ENCODE data around the gene RIMBP3C. TPM values are rescaled to one million over a fixed set of nuclear protein-coding genes. Genes with fewer than 3 reads are reported as not detected.

The RIMBP3C gene
- polyA plus RNA-seq, 1 donor from 2014 or later: 0.07 TPM

GRCh38 chr22:21568347-21569075 is 17.2 kb upstream of the RIMBP3C start:
- Histone ChIP-seq H3K9me3 (ENCODE audit: low read length) (no peaks in the 10 kb centered on the region), H3K27me3 (ENCODE audit: insufficient read depth, low read depth, low read length) (no peaks in the 10 kb centered on the region), H3F3A (ENCODE audit: insufficient read depth, low read length, poor library complexity, severe bottlenecking) (no peaks in the 10 kb centered on the region), H3K9me2 (ENCODE audit: insufficient read depth, low read length) (no peaks in the 10 kb centered on the region), H3K36me3 (ENCODE audit: insufficient read depth, low read length) (no peaks in the 10 kb centered on the region), H3K27ac (ENCODE audit: low read length) (peak overlapping the region; percentile 77), H4K20me1 (ENCODE audit: insufficient read depth) (peaks cover 13% of the 10 kb centered on the region), H3K9ac (ENCODE audit: low read length) (peak overlapping the region; percentile 94), H2AFZ (ENCODE audit: low read depth, low read length) (peak overlapping the region; percentile 69), H3K4me3 (ENCODE audit: low read length) (peak overlapping the region; percentile 70), H3K4me2 (ENCODE audit: low read length) (peak overlapping the region; percentile 87), H3K79me2 (replicated peaks; ENCODE audit: insufficient read depth, low read length) (peaks cover 58% of the 10 kb centered on the region)
- TF ChIP-seq CTCF (IDR thresholded peaks at IDR 0.05; ENCODE audit: poor library complexity, severe bottlenecking): no peak
- no peak for TF ChIP-seq EZH2 (IDR thresholded peaks at IDR 0.05; ENCODE audit: borderline replicate concordance, insufficient read depth, low read length, poor library complexity, severe bottlenecking)
- TF ChIP-seq MXI1 (conservative IDR thresholded peaks at IDR 0.05; ENCODE audit: poor library complexity, severe bottlenecking): no peak
- TF ChIP-seq EP300 (conservative IDR thresholded peaks at IDR 0.05; ENCODE audit: poor library complexity, severe bottlenecking): no peak
- no peak for TF ChIP-seq RAD21 (conservative IDR thresholded peaks at IDR 0.05)
- no peak for TF ChIP-seq REST (IDR thresholded peaks at IDR 0.05; ENCODE audit: borderline replicate concordance)
- TF ChIP-seq SMC3 (conservative IDR thresholded peaks at IDR 0.05; ENCODE audit: poor library complexity): no peak
- TF ChIP-seq POLR2AphosphoS5 (IDR thresholded peaks at IDR 0.05): no peak
- no peak for TF ChIP-seq TAF1 (IDR thresholded peaks at IDR 0.05; ENCODE audit: low read depth)

- Histone ChIP-seq H3K9ac (ENCODE audit: low read length) (peak within 1 kb of the TSS; percentile 94), H3K27ac (ENCODE audit: low read length) (peak within 1 kb of the TSS; percentile 77), H3K36me3 (ENCODE audit: insufficient read depth, low read length) (no peaks in the 10 kb centered on the region), H4K20me1 (ENCODE audit: insufficient read depth) (peaks cover 6% of the 10 kb centered on the region), H3K4me2 (ENCODE audit: low read length) (peak within 1 kb of the TSS; percentile 87), H3K9me2 (ENCODE audit: insufficient read depth, low read length) (no peaks in the 10 kb centered on the region), H2AFZ (ENCODE audit: low read depth, low read length) (peak within 1 kb of the TSS; percentile 69), H3K27me3 (ENCODE audit: insufficient read depth, low read depth, low read length) (no peaks in the 10 kb centered on the region), H3K9me3 (ENCODE audit: low read length) (no peaks in the 10 kb centered on the region), H3K79me2 (replicated peaks; ENCODE audit: insufficient read depth, low read length) (peaks cover 50% of the 10 kb centered on the region), H3K4me3 (ENCODE audit: low read length) (peak within 1 kb of the TSS; percentile 70), H3F3A (ENCODE audit: insufficient read depth, low read length, poor library complexity, severe bottlenecking) (no peaks in the 10 kb centered on the region)
- TF ChIP-seq EP300 (conservative IDR thresholded peaks at IDR 0.05; ENCODE audit: poor library complexity, severe bottlenecking): no peak
- peak; percentile 95 for TF ChIP-seq TAF1 (IDR thresholded peaks at IDR 0.05; ENCODE audit: low read depth)
- no peak for TF ChIP-seq CTCF (IDR thresholded peaks at IDR 0.05; ENCODE audit: poor library complexity, severe bottlenecking)
- TF ChIP-seq RAD21 (conservative IDR thresholded peaks at IDR 0.05): no peak
- no peak for TF ChIP-seq EZH2 (IDR thresholded peaks at IDR 0.05; ENCODE audit: borderline replicate concordance, insufficient read depth, low read length, poor library complexity, severe bottlenecking)
- peak; percentile 95 for TF ChIP-seq POLR2AphosphoS5 (IDR thresholded peaks at IDR 0.05)
- TF ChIP-seq SMC3 (conservative IDR thresholded peaks at IDR 0.05; ENCODE audit: poor library complexity): no peak
- peak; percentile 92 for TF ChIP-seq REST (IDR thresholded peaks at IDR 0.05; ENCODE audit: borderline replicate concordance)
- peak; percentile 70 for TF ChIP-seq MXI1 (conservative IDR thresholded peaks at IDR 0.05; ENCODE audit: poor library complexity, severe bottlenecking)
Observed at GRCh38 chr22:21567456-21568346, 16.4 kb upstream of the RIMBP3C start, which contains the start of gene UBE2L3. UBE2L3 (plus strand) TSS chr22:21567714; CDS start chr22:21567745, 31 bp downstream.
